A673 (cell line): Measurements from ENCODE around the gene TECPR1.

ENCODE experiments used
- CTCF ChIP-seq: fragments of 300-800, 200-600 bp; sonication (generic); conservative IDR thresholded peaks from 2 replicates; pipeline ENCODE4 v1.5.1; 2017; ENCODE audit warnings: low read depth, mild to moderate bottlenecking, antibody characterized with exemption, low read length, moderate library complexity, mixed read lengths
- EZH2 ChIP-seq: fragments of 200-600 bp; sonication (generic); IDR thresholded peaks from 2 replicates; pipeline ENCODE4 v1.6.1; 2017; ENCODE audit warnings: borderline replicate concordance, low read depth, mild to moderate bottlenecking, mixed read lengths, antibody characterized with exemption, low read length; ENCODE audit not compliant: poor library complexity, severe bottlenecking

- TF ChIP-seq CTCF (no peak), EZH2 (no peak)
Observed at GRCh38 chr7:98223898-98224700, 27.9 kb downstream of the TECPR1 start.
